Embryonic facial prominence (tissue), 1 donor: Measurements from ENCODE around the gene RARA.
A peak's percentile ranks its signal among the peaks of the same experiment; 100 is the strongest.
"Not testable (repeated sequence)": the region's sequence is repeated elsewhere in the genome, so short reads cannot be mapped to it uniquely, and the experiment has no call there.

ENCODE experiments used
- DNase-seq: peaks from one replicate; pipeline ENCODE4 v3.0.0-alpha.2; 2016; ENCODE audit errors: extremely low spot score

Gene RARA

GRCh38 chr17:40298726-40299125 is 10.3 kb upstream of the RARA start:
- no peak for DNase-seq

- DNase-seq, result not testable (repeated sequence)
Observed at GRCh38 chr17:40299159-40299757, 9.7 kb upstream of the RARA start.

GRCh38 chr17:40301315-40301714 is 7.7 kb upstream of the RARA start:
- no peak for DNase-seq

- DNase-seq, result no peak
Observed at GRCh38 chr17:40303009-40303657, 5.8 kb upstream of the RARA start.

GRCh38 chr17:40303708-40304551 is 5.0 kb upstream of the RARA start:
- no peak for DNase-seq

DNA sequence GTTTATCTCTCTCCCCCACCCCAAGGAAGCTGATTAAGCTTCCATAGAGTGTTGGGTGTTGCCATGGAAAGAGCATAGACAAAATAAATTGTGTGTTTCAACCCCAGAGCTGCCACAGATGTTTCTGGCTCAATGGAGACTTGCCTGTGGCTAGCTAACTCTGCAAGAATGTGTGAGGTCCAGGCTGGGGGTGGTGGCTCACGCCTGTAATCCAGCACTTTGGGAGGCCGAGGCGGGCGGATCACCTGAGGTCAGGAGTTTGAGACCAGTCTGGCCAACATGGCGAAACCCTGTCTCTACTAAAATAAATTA is 4.5 kb upstream of the RARA start:
- not testable (repeated sequence) for DNase-seq

DNA sequence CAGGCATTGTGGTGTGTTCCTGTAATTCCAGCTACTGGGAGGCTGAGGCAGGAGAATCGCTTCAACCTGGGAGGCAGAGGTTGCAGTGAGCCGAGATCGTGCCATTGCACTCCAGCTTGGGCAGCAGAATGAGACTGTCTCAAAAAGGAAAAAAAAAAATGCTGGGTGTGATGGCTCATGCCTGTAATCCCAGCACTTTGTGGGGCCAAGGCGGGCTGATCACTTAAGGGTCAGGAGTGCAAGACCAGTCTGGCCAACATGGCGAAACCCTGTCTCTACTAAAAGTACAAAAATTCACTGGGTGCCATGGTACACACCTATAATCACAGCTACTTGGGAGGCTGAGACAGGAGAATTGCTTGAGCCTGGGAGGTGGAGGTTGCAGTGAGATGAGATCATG is 4.1 kb upstream of the RARA start:
- DNase-seq, result not testable (repeated sequence)

- no peak for DNase-seq
Observed at GRCh38 chr17:40306395-40306794, 2.6 kb upstream of the RARA start.

DNA sequence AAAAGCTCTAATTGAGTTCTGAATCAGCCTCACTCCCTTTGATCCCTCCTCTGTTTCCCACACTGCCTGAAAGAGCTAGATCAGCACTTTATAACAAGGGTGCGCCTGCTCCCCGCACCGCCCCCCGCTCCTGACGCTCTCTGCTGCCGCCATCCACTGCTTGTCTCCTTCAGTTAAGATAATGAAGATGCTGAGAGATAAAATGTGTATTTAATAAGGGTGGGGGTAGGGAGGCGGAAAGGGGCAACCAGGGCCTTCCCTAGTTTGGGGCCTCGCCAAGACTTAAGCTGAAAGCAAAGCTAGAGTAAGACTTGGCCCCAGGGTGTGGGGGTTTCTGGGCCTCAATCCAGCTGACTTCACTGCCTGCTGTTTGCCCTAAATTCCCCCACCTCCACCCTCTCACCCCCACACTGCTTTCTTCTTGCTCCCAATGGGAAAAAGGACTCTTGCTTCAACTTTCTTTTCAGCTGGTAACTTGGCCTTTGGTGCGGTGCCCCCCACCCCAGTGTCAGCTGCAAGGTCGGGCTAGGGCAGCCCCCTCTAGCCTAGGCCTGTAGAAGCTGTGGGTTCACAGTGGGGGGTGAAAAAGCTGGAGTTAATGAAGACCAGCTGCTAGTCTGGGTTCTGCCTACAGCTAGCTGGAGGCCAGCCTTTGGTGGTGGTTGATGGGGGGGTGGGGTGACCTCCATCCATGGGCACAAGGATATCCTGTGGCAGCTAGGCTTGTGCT is 1.8 kb upstream of the RARA start:
- DNase-seq, result peak; percentile 89

DNA sequence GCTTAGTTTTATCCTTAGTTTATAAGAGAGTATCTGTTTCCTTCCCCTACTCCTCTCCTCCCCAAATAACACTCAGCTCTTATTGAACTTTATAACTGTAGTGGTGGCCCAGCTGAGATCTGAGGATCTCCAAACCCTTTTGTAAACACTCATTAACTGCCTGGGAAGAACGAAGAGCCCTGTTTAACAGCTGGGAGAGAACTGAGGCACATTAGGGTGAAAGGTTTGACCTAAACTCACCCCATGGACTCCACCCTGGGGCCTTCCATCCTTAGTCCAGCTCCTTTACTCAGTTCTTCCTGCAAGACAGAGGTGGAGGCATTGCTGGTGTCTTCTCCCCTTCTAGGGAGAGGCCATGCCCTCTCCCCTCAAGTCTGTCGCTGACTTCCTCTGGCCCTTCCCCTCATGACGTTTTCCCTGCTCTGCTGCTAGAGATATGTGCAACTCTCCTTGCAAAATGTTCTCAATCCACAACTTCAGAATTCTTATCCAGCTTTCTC is 1.2 kb upstream of the RARA start:
- DNase-seq, result no peak

GRCh38 chr17:40309949-40310510 is 1.1 kb downstream of the RARA start:
- no peak for DNase-seq

- DNase-seq, result no peak
Observed at GRCh38 chr17:40310882-40311391, 2.0 kb downstream of the RARA start.

DNA sequence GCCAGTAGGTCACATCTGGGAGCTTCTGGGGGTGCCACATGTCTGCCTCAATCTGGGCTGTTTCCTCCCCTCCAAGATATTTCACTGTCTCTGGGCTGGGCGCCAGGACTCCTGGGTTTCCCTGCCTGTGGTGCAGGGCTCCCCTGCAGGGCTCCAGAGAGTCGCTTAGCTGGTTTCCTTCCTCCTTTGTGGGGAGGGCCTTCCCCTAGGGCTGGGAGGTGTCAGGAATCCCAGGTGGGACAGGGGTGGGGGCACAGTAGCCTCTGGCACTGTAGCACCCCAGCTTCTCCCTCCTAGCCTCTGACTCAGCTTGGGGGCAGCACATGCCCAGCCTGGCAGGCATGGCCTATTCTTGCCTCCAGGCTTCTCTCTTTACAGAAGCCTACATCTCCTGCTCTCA is 2.6 kb downstream of the RARA start:
- DNase-seq, result no peak

GRCh38 chr17:40312131-40312731 is 3.3 kb downstream of the RARA start:
- DNase-seq, result no peak

- DNase-seq, result no peak
Observed at GRCh38 chr17:40312893-40313667, 4.1 kb downstream of the RARA start.

GRCh38 chr17:40313668-40314583 is 4.9 kb downstream of the RARA start:
- no peak for DNase-seq

GRCh38 chr17:40314584-40314956 is 5.6 kb downstream of the RARA start:
- DNase-seq, result no peak

DNA sequence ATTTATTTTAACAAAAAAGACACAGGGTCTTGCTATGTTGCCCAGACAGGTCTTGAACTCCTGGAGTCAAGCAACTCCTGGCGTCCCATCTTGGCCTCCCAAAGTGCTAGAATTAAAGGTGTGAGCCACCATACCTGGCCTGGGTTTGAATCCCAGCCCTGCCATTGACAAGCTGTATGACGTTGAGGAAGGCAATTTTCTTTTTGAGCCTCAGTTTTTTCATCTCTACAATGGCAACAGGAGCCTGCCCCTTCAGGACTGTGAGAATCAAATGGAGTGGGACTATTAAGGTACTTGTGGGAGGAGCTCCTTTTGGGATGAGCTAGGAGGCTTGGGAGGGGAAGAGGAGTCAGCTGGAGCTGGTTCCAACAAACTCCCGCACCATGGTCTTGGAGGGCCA is 6.2 kb downstream of the RARA start:
- DNase-seq, result no peak
